ACC112 (cell line): ENCODE measurements around the gene LRRC4B.
"Not testable (repeated sequence)": the region's sequence is repeated elsewhere in the genome, so short reads cannot be mapped to it uniquely, and the experiment has no call there.

Experiments used
- H2AFZ ChIP-seq: fragments of 200-600 bp; sonication (generic); one replicate; pipeline ENCODE4 v1.6.0; 2017; ENCODE audit warnings: antibody characterized with exemption, low read length; ENCODE audit not compliant: unreplicated experiment
- H3K27ac ChIP-seq: fragments of 200-600 bp; sonication (generic); 2 replicates; pipeline ENCODE4 v1.5.1; 2014; ENCODE audit warnings: low read depth, mild to moderate bottlenecking, antibody characterized with exemption, low read length, moderate library complexity
- H3K27me3 ChIP-seq: fragments of 200-600 bp; sonication (generic); 2 replicates; pipeline ENCODE4 v1.6.1; 2014; ENCODE audit warnings: mild to moderate bottlenecking, antibody characterized with exemption, low read length, moderate library complexity, mixed read lengths; ENCODE audit not compliant: insufficient read depth
- H3K36me3 ChIP-seq: fragments of 200-600 bp; sonication (generic); 2 replicates; pipeline ENCODE4 v1.6.1; 2016; ENCODE audit warnings: mild to moderate bottlenecking, antibody characterized with exemption, low read length, moderate library complexity, mixed read lengths; ENCODE audit not compliant: insufficient read depth
- H3K4me1 ChIP-seq: fragments of 200-600 bp; sonication (generic); one replicate; pipeline ENCODE4 v1.6.1; 2016; ENCODE audit warnings: low read length, mixed read lengths; ENCODE audit not compliant: insufficient read depth, unreplicated experiment, control insufficient read depth
- H3K4me3 ChIP-seq: fragments of 200-600 bp; sonication (generic); 2 replicates; pipeline ENCODE4 v1.5.1; 2014; ENCODE audit warnings: mild to moderate bottlenecking, low read depth, low read length
- H3K79me2 ChIP-seq: fragments of 200-600 bp; sonication (generic); one replicate; pipeline ENCODE4 v1.6.0; 2016; ENCODE audit warnings: low read length; ENCODE audit not compliant: control insufficient read depth, unreplicated experiment, insufficient read depth

Gene LRRC4B

DNA sequence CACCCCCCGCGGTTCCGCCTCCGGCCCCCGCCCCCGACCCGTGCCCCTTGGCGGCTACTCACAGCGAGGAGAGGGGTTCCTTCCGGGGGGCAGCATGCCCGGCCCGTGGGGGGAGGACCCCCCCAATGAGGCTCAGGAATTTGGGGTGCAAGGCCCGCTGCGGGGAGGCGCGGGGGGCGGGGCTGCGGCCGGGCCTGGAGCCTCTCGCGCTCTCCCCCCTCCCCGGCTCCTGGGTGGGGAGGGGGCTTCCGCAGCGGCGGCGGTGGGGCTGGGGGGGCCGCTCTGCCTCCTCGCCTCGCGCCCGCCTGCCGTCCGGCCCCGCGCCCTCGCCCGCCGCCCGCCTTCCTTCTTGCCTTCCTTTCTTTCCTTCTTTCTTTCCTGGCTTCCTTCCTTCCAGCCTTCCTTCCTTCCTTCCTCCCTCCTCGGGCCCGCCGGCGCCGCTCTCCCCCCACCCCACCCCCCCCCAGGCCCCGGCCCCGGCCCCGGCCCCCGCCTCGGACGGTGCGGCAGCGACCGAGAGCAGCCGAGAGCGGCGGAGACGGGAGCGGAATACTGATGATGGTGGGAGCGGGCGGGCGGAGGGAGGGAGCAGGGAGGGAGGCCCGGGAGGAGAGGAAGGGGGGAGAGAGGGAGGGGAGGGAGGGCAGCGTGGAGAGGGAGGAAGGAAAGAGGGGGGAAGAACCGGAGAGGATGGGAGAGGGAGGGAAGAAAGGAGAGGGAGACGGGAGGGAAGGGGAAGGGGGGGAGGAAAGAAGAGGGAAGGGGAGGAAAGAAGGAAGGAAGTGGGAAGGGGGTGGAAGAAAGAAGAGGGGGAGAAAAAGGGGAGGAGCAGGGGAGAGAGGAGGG, at the start of gene LRRC4B:
TSS of gene LRRC4B (minus strand) at position 554 of the 846 bp plus-strand sequence. CDS start 19,597 bp downstream, outside the sequence.
- no peaks in the 10 kb centered on the region for H3K36me3 ChIP-seq
- H3K27ac ChIP-seq, result no peak within 1 kb of the TSS
- peaks cover 40% of the 10 kb centered on the region for H3K27me3 ChIP-seq
- H3K4me1 ChIP-seq, result no peaks in the 10 kb centered on the region
- H3K4me3 ChIP-seq, result no peak within 1 kb of the TSS
- no peak within 1 kb of the TSS for H2AFZ ChIP-seq
- H3K79me2 ChIP-seq, result no peaks in the 10 kb centered on the region

GRCh38 chr19:50612504-50613404, 44.5 kb upstream of the LRRC4B start:
- H3K27me3 ChIP-seq, H3K79me2 ChIP-seq, H3K36me3 ChIP-seq, H3K27ac ChIP-seq, H3K4me3 ChIP-seq, H2AFZ ChIP-seq, H3K4me1 ChIP-seq: not testable (repeated sequence)

DNA sequence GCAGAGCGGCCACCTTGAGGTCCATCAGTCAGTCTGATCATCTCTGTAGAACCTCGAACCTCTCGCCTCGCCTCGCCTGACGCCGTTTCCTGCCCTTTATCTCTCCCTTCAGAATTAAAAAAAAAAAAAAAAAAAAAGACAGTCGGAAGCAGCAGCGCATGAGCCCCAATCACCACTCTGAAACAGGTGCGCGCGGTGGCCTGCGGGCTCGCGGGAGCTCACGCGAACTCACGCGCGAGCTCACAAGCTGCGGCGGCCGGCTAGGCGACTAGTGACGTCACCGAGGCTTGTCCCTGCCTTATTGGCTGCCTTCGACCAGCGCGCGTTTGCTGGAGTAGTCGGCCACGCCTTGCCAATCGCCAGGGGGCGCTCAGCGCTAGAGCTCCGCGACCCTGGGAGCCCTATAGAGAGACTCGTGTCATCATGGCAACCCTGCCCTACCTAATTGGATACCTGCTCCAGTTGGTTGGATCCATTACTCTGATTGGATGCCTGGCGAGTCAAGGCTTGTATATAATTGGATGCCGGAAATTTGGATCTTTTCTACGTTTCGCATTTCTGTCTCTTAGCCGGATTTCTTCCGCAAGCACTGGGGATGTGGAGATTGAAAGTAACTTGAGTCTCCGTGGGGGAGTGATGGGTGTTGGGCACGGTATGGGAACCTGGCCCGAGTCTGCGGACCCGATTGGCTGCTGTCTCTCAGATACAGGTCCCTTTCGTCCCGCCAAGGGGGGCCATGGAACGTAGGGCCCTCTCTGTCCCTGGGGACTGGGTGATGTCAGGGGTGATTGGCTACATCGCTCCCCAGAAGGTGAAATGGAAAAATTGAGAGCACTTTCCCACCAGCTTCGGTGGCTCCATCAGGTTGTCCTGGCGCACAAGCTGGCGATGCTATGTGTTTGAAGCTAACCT, 39.9 kb upstream of the LRRC4B start:
- H2AFZ ChIP-seq, result no peak overlapping the region
- H3K27me3 ChIP-seq, result no peaks in the 10 kb centered on the region
- no peaks in the 10 kb centered on the region for H3K4me1 ChIP-seq
- H3K27ac ChIP-seq, result no peak overlapping the region
- no peaks in the 10 kb centered on the region for H3K79me2 ChIP-seq
- H3K36me3 ChIP-seq, result no peaks in the 10 kb centered on the region
- no peak overlapping the region for H3K4me3 ChIP-seq

- H3K27me3 ChIP-seq, result no peaks in the 10 kb centered on the region; the same call in 1 of the 2 replicates
- H3K27ac ChIP-seq, result no peak overlapping the region
- no peaks in the 10 kb centered on the region for H3K4me1 ChIP-seq
- H3K4me3 ChIP-seq, result no peak overlapping the region
- H3K36me3 ChIP-seq, result no peaks in the 10 kb centered on the region
- no peak overlapping the region for H2AFZ ChIP-seq
- no peaks in the 10 kb centered on the region for H3K79me2 ChIP-seq
Observed at GRCh38 chr19:50607388-50607787, 39.2 kb upstream of the LRRC4B start.

- H3K36me3 ChIP-seq, H3K4me1 ChIP-seq, H2AFZ ChIP-seq, H3K79me2 ChIP-seq, H3K27ac ChIP-seq, H3K27me3 ChIP-seq, H3K4me3 ChIP-seq: not testable (repeated sequence)
Observed at GRCh38 chr19:50606059-50606836, 38.0 kb upstream of the LRRC4B start.

GRCh38 chr19:50604264-50605073, 36.2 kb upstream of the LRRC4B start:
- not testable (repeated sequence) for H3K4me3 ChIP-seq, H2AFZ ChIP-seq, H3K4me1 ChIP-seq, H3K36me3 ChIP-seq, H3K79me2 ChIP-seq, H3K27ac ChIP-seq
- peaks cover 21% of the 10 kb centered on the region for H3K27me3 ChIP-seq

GRCh38 chr19:50602935-50603334, 34.7 kb upstream of the LRRC4B start:
- Histone ChIP-seq H3K27me3 (peaks cover 27% of the 10 kb centered on the region), H3K4me3 (no peak overlapping the region), H2AFZ (no peak overlapping the region), H3K36me3 (no peaks in the 10 kb centered on the region), H3K79me2 (no peaks in the 10 kb centered on the region), H3K27ac (no peak overlapping the region), H3K4me1 (no peaks in the 10 kb centered on the region)

- Histone ChIP-seq H3K79me2 (no peaks in the 10 kb centered on the region), H3K4me3 (no peak overlapping the region), H3K36me3 (no peaks in the 10 kb centered on the region), H3K4me1 (no peaks in the 10 kb centered on the region), H2AFZ (no peak overlapping the region), H3K27ac (no peak overlapping the region), H3K27me3 (peaks cover 27% of the 10 kb centered on the region)
Observed at GRCh38 chr19:50602496-50602895, 34.3 kb upstream of the LRRC4B start.

DNA sequence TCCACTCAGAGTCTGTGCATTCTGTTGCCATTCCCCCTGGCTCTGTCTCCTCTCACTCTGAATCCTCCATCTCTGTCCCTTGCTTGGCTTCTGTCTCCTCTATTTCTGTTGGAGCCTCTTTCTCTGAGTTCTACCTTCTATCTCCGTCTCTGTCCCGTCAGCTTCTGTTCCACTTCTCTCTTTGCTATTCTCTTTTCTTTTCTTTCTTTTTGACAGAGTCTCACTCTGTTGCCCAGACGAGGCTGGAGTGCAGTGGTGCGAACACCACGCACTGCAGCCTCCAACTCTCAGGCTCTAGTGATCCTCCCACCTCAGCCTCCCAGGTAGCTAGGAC, 33.8 kb upstream of the LRRC4B start:
- no peaks in the 10 kb centered on the region for H3K36me3 ChIP-seq
- H3K4me3 ChIP-seq, result no peak overlapping the region
- no peak overlapping the region for H3K27ac ChIP-seq
- H3K79me2 ChIP-seq, result no peaks in the 10 kb centered on the region
- H2AFZ ChIP-seq, result no peak overlapping the region
- no peaks in the 10 kb centered on the region for H3K4me1 ChIP-seq
- peaks cover 27% of the 10 kb centered on the region for H3K27me3 ChIP-seq
